Activated CD8-positive, alpha-beta T cell treated with anti-CD3 and anti-CD28 coated beads for 36 hours (primary cell): ENCODE data around the gene SHC1. TPM values are rescaled to one million over a fixed set of nuclear protein-coding genes. Genes with fewer than 3 reads are reported as not detected.

Source experiments
- ATAC-seq: fragments of 200-7000 bp; cut with Tn5 transposase; one replicate; pipeline ENCODE4 v1.10.0; 2021; ENCODE audit warnings: mild to moderate bottlenecking, moderate library complexity
- CTCF ChIA-PET: fragments of 350-600 bp; sonication (Branson Sonifier 250); formaldehyde crosslinking; loops from one replicate; lab custom pipeline; 2021; ENCODE audit warnings: antibody characterized with exemption; lab: Charles Lee
- POLR2A ChIA-PET: fragments of 350-600 bp; sonication (Branson Sonifier 250); formaldehyde crosslinking; loops from one replicate; lab custom pipeline; 2021; ENCODE audit warnings: antibody characterized with exemption; lab: Charles Lee
- DNase-seq: peaks from one replicate; pipeline ENCODE4 v3.0.0-alpha.2; 2020
- H3K27ac Mint-ChIP-seq: one replicate; pipeline ENCODE4 v1.8.0; 2021; ENCODE audit warnings: mild to moderate bottlenecking, mixed read lengths
- H3K27me3 Mint-ChIP-seq: one replicate; pipeline ENCODE4 v1.8.0; 2021; ENCODE audit warnings: mixed read lengths
- H3K36me3 Mint-ChIP-seq: one replicate; pipeline ENCODE4 v1.8.0; 2021; ENCODE audit warnings: low read depth, mixed read lengths
- H3K4me1 Mint-ChIP-seq: one replicate; pipeline ENCODE4 v1.8.0; 2021; ENCODE audit warnings: low read depth, mixed read lengths
- H3K4me3 Mint-ChIP-seq: one replicate; pipeline ENCODE4 v1.8.0; 2021; ENCODE audit warnings: mild to moderate bottlenecking, moderate library complexity, mixed read lengths
- H3K9me3 Mint-ChIP-seq: one replicate; pipeline ENCODE4 v1.8.0; 2021; ENCODE audit warnings: mixed read lengths
- intact Hi-C: fragments of 100-400 bp; cut with micrococcal nuclease; formaldehyde crosslinking; loops from one replicate; pipeline ENCODE4 v1.10.0; 2022
- total RNA-seq, 2 experiments: library from RNA; stranded (reverse); gene quantifications; one replicate each; pipeline ENCODE4 v1.2.3, GENCODE V29; 2021
- TF ChIP-seq, protein P1 (sequence below): fragments of 200-600 bp; IDR thresholded peaks from one replicate; pipeline ENCODE4 v1.8.0; 2022; ENCODE audit warnings: antibody characterized with exemption, mild to moderate bottlenecking

Gene SHC1
- total RNA-seq, 2 experiments from 2014 or later = 32.3 to 34.2 TPM

- no peak for DNase-seq
- Mint-ChIP-seq H3K36me3 (peaks cover 2% of the 10 kb centered on the region), H3K27ac (peak overlapping the region; percentile 98), H3K9me3 (no peaks in the 10 kb centered on the region), H3K4me1 (peaks cover 62% of the 10 kb centered on the region), H3K27me3 (no peaks in the 10 kb centered on the region), H3K4me3 (peak overlapping the region; percentile 88)
- no peak for ATAC-seq
- TF ChIP-seq, protein P1, sequence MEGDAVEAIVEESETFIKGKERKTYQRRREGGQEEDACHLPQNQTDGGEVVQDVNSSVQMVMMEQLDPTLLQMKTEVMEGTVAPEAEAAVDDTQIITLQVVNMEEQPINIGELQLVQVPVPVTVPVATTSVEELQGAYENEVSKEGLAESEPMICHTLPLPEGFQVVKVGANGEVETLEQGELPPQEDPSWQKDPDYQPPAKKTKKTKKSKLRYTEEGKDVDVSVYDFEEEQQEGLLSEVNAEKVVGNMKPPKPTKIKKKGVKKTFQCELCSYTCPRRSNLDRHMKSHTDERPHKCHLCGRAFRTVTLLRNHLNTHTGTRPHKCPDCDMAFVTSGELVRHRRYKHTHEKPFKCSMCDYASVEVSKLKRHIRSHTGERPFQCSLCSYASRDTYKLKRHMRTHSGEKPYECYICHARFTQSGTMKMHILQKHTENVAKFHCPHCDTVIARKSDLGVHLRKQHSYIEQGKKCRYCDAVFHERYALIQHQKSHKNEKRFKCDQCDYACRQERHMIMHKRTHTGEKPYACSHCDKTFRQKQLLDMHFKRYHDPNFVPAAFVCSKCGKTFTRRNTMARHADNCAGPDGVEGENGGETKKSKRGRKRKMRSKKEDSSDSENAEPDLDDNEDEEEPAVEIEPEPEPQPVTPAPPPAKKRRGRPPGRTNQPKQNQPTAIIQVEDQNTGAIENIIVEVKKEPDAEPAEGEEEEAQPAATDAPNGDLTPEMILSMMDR = no peak
- intact Hi-C loops = no loop called here
- CTCF ChIA-PET = interaction anchor here (0.8 to 5.8 kb wide), 7 partner anchors 15 to 378 kb away, joined by 3 to 49 read pairs (median 4); partner anchors contain the start of gene PBXIP1
- POLR2A ChIA-PET = interaction anchor here (0.6 to 2.2 kb wide), 5 partner anchors 8 to 74 kb away, joined by 3 to 7 read pairs (median 6); no protein-coding TSS in a partner anchor
Measured at GRCh38 chr1:154937988-154938386, 32.6 kb downstream of the SHC1 start.

DNA sequence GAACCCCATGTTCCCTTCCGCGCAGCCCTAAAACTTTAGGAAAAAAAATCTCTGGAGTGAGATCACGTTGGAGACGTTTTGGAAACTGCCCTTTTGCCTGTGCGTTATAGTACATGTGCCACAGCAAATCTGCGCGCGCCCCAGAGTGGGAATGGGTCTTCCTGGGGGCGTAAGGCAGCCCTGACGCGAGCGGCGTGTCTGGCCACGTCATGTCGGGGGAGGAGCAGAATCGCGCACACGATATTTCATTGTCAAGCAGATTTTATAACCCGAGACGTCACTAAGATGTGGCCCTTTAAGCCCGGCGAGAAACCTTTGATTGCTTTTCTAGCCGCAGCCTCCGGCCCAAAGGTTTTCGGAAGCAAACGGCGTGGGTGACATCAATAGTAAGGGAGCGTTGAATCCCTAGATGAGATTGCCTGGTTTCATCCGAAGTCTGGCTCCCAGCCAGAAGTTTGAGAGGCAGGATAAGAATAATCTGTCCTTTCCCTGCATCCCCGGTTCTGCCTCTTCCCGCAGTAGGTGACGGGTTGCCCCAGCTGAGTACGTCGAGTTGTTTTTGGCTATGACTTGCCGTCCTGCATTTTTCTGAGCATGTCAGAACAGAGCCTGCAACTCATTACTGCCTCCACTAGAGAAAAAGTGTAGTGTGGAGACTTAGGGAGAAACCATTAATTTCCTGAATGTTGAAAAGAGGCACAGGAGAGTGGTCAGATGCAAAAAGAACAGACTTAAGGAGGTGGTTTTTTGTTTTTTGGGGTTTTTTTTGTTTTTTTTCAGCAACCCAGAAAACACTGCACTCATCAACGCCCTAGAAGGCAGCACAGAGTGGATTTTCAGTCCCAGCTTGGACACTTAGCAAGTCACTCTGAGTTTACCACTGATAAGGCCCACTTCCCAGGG lies 33.2 kb downstream of the SHC1 start:
- peak overlapping the region; percentile 88 for H3K4me3 Mint-ChIP-seq
- TF ChIP-seq, protein P1 = no peak
- DNase-seq (peak; percentile 94), ATAC-seq (peak; percentile 80)
- H3K9me3 Mint-ChIP-seq = no peaks in the 10 kb centered on the region
- no peaks in the 10 kb centered on the region for H3K27me3 Mint-ChIP-seq
- H3K27ac Mint-ChIP-seq = peak overlapping the region; percentile 98
- H3K36me3 Mint-ChIP-seq = peaks cover 4% of the 10 kb centered on the region
- CTCF ChIA-PET = interaction anchor here (0.8 to 5.8 kb wide), 18 partner anchors 16 to 378 kb away, joined by 3 to 49 read pairs (median 4); partner anchors contain the start of genes ADAM15, PBXIP1, PYGO2 and SHC1
- POLR2A ChIA-PET = interaction anchor here (1.0 to 2.2 kb wide), 14 partner anchors 8 to 456 kb away, joined by 3 to 8 read pairs (median 4); partner anchors contain the start of genes FLAD1, PBXIP1 and PYGO2
- intact Hi-C loops = no loop called here
- peaks cover 55% of the 10 kb centered on the region for H3K4me1 Mint-ChIP-seq

DNA sequence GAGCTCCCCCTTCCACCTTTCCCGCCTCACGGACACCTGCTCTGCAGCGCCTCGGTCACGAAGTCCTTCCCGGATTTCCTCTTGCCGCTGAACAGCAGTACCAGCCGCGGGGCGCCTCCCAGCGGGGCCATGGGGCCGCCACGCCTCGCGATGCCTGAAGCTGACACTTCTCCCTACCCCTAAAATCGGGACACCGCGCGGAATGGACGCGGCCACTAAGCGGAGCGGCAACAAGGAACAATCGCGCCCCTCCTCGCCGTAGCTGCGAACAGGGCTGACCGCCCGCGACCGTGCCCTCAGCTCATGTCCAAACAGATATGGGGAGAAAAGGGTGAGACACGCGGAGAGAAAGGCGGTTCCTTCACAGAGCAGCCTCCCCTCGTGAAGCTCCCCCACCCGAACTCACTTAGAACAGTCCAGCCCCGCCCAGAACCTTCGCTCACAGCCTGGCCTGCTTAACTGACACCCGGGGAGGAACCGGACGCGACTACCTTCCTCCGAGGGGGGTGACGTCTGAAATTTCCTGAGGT lies 33.9 kb downstream of the SHC1 start, which contains the start of gene PMVK:
Gene PMVK (minus strand): TSS at position 165 of the 530 bp plus-strand sequence. CDS start 34 bp downstream, at position 131.
- DNase-seq (peak; percentile 97), ATAC-seq (peak; percentile 90)
- Mint-ChIP-seq H3K4me3 (peak within 1 kb of the TSS; percentile 88), H3K36me3 (peaks cover 4% of the 10 kb centered on the region), H3K4me1 (peaks cover 49% of the 10 kb centered on the region), H3K27ac (peak within 1 kb of the TSS; percentile 98), H3K27me3 (no peaks in the 10 kb centered on the region), H3K9me3 (no peaks in the 10 kb centered on the region)
- POLR2A ChIA-PET = interaction anchor here (0.7 to 2.2 kb wide), 21 partner anchors 8 to 456 kb away, joined by 3 to 8 read pairs (median 4); partner anchors contain the start of genes FLAD1, PBXIP1 and PYGO2
- TF ChIP-seq, protein P1 = no peak
- intact Hi-C loops = no loop called here
- CTCF ChIA-PET = interaction anchor here (0.6 to 5.8 kb wide), 20 partner anchors 17 to 376 kb away, joined by 3 to 49 read pairs (median 4); partner anchors contain the start of genes ADAM15, CHRNB2, KRTCAP2 and PBXIP1

DNA sequence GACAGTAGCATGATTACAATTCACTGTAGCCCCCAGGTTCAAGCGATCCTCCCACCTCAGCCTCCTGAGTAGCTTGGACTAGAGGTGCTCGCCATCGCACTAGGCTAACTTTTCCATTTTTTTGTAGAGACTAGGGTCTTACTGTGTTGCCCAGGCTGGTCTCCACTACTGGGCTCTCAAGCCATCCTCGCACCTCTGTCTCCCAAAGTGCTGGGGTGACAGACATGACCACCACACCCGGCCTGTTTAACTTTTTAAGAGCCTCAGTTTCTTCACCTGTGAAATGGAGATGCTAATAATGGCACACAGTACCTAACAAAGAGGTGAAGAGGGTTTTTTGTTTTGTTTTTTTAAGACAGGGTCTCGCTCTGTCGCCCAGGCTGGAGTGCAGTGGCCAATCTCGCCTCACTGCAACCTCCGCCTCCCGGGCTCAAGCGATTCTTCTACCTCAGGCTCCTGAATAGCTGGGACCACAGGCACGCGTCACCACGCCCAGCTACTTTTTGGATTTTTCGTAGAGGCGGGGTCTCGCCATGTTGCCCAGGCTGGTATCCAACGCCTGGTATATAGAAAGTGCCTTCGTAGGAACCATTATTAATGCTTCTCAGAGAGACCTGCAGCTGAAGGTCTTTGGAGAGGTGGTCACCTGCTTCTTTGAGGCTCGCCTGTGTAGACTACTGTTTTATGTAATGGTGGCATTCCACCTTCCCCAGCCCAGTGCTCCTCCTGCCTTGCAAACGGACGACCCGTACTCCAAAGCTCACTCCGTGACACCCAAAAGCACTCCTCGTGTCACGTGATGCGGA lies 34.6 kb downstream of the SHC1 start:
- intact Hi-C loops = no loop called here
- Mint-ChIP-seq H3K4me1 (peaks cover 42% of the 10 kb centered on the region), H3K27ac (peak overlapping the region; percentile 98), H3K27me3 (no peaks in the 10 kb centered on the region), H3K36me3 (peaks cover 4% of the 10 kb centered on the region), H3K4me3 (peak overlapping the region; percentile 88), H3K9me3 (no peaks in the 10 kb centered on the region)
- ATAC-seq (no peak), DNase-seq (no peak)
- ChIA-PET CTCF (interaction anchor here (0.6 to 5.8 kb wide), 22 partner anchors 9 to 376 kb away, joined by 3 to 49 read pairs (median 4); partner anchors contain the start of genes ADAM15, CHRNB2, KRTCAP2 and PBXIP1), POLR2A (interaction anchor here (0.7 to 2.2 kb wide), 20 partner anchors 9 to 455 kb away, joined by 3 to 8 read pairs (median 4); partner anchors contain the start of genes FLAD1, PBXIP1 and PYGO2)
- TF ChIP-seq, protein P1 = no peak
